Transverse colon (tissue), 4 donors: ENCODE data around the gene TMEM150B.

Source experiments
- CTCF ChIP-seq, 5 experiments: fragments of 200-600 bp in 3 of 5; fragments of 450-650 bp in 2 of 5; sonication (generic) in 3 of 5; IDR thresholded peaks; 1 replicate in 2 of 5; 2 replicates in 3 of 5; pipeline ENCODE4 v1.5.1; 2016 to 2017; ENCODE audit warnings: antibody characterized with exemption in 5 of 5, inconsistent platforms in 3 of 5, mild to moderate bottlenecking in 2 of 5, moderate library complexity in 1 of 5
- POLR2A ChIP-seq: fragments of 450-650 bp; IDR thresholded peaks from one replicate; pipeline ENCODE4 v1.6.1; 2016; ENCODE audit warnings: antibody characterized with exemption, mild to moderate bottlenecking, moderate library complexity
- POLR2AphosphoS5 ChIP-seq, 3 donors: sonication (generic); formaldehyde crosslinking; IDR thresholded peaks; one replicate each; pipeline ENCODE4 v1.6.1; 2016; ENCODE audit warnings: antibody characterized with exemption in 3 of 3

GRCh38 chr19:55352549-55353145 is 27.5 kb upstream of the TMEM150B start:
- TF ChIP-seq CTCF (IDR thresholded peaks at IDR 0.05) (no peak), POLR2A (no peak), POLR2AphosphoS5 (IDR thresholded peaks at IDR 0.05) (no peak)
